K562 (cell line): ENCODE data around the gene PTGR3. TPM values are rescaled to one million over a fixed set of nuclear protein-coding genes. Genes with fewer than 3 reads are reported as not detected.

Experiments
- CCAR2 ChIP-seq: fragments of 200-400 bp; formaldehyde crosslinking; IDR thresholded peaks from 2 replicates; pipeline ENCODE4 v1.6.1; 2017; ENCODE audit warnings: mild to moderate bottlenecking, low read depth, low read length
- FOXA3 ChIP-seq, 2 experiments: fragments of 450-650 bp in 1 of 2; sonication (generic) in 1 of 2; formaldehyde crosslinking; IDR thresholded peaks in 1 of 2; conservative IDR thresholded peaks in 1 of 2; 2 replicates each; pipeline versions ENCODE4 v1.4.0 to v1.8.0; 2020 to 2022; ENCODE audit warnings: mild to moderate bottlenecking in 2 of 2, missing genetic modification reagents in 1 of 2
- PPARD ChIP-seq: fragments of 250-450 bp; sonication (Bioruptor Pico); IDR thresholded peaks from 2 replicates; pipeline ENCODE4 v1.8.0; 2022; ENCODE audit warnings: inconsistent platforms, mild to moderate bottlenecking, moderate library complexity
- ZFP30 ChIP-seq: fragments of 250-450 bp; sonication (Bioruptor Pico); IDR thresholded peaks from 2 replicates; pipeline ENCODE4 v1.8.0; 2022; ENCODE audit warnings: moderate library complexity, mild to moderate bottlenecking, inconsistent platforms, borderline replicate concordance
- ZNF589 ChIP-seq: fragments of 200-800 bp; sonication (Bioruptor generic); IDR thresholded peaks from 2 replicates; pipeline ENCODE4 v1.6.1; 2016; ENCODE audit warnings: low read depth, missing genetic modification characterization, missing compliant biosample characterization
- polyA plus RNA-seq, 8 experiments: library from polyadenylated mRNA; depleted of rRNA in 4 of 8; stranded (reverse) in 5 of 8; unstranded in 3 of 8; fragments of >200 nt; fragmentation: Nextera tagmentation in 2 of 8; fragmentation: Illumina TruSeq in 1 of 8; extraction: Ambion mirVana in 2 of 8; extraction: Trizol in 1 of 8; gene quantifications; 2 replicates each; pipeline versions ENCODE4 v1.2.1 to v1.2.3, GENCODE V29; 2011 to 2014; ENCODE audit warnings: inconsistent platforms in 1 of 8, missing spikeins in 1 of 8
- total RNA-seq, 7 experiments: library from RNA; depleted of rRNA in 6 of 7; stranded (reverse); fragments of >200 nt in 6 of 7; fragmentation: Illumina TruSeq in 2 of 7; extraction: Trizol in 2 of 7; gene quantifications; 2 replicates each; pipeline versions ENCODE4 v1.2.1 to v1.2.3, GENCODE V29; 2011 to 2021; ENCODE audit warnings: low replicate concordance in 1 of 7
- TF ChIP-seq, protein P1 (sequence below), 3 experiments: fragments of 200-800 bp in 1 of 3; sonication (Bioruptor generic) in 1 of 3; sonication (generic) in 1 of 3; formaldehyde crosslinking in 1 of 3; IDR thresholded peaks; 2 replicates each; pipeline versions ENCODE4 v1.6.1 to v1.8.0; 2016 to 2022; ENCODE audit warnings: mild to moderate bottlenecking in 2 of 3, missing compliant biosample characterization in 2 of 3, missing genetic modification characterization in 2 of 3, missing genetic modification reagents in 1 of 3
- TF ChIP-seq, protein P2 (sequence below): sonication (generic); formaldehyde crosslinking; IDR thresholded peaks from 2 replicates; pipeline ENCODE4 v1.8.1; 2023; ENCODE audit warnings: mild to moderate bottlenecking, missing genetic modification reagents
- TF ChIP-seq, protein P3 (sequence below): sonication (generic); formaldehyde crosslinking; IDR thresholded peaks from 2 replicates; pipeline ENCODE4 v1.9.0; 2022; ENCODE audit warnings: mild to moderate bottlenecking, missing genetic modification reagents

The PTGR3 gene
- total and polyA plus RNA-seq, 9 of the 15 experiments (the other 6 are each of a cell fraction or from before 2014, with no cell fraction given): 4.1 to 32.3 (median 15.3) TPM

DNA sequence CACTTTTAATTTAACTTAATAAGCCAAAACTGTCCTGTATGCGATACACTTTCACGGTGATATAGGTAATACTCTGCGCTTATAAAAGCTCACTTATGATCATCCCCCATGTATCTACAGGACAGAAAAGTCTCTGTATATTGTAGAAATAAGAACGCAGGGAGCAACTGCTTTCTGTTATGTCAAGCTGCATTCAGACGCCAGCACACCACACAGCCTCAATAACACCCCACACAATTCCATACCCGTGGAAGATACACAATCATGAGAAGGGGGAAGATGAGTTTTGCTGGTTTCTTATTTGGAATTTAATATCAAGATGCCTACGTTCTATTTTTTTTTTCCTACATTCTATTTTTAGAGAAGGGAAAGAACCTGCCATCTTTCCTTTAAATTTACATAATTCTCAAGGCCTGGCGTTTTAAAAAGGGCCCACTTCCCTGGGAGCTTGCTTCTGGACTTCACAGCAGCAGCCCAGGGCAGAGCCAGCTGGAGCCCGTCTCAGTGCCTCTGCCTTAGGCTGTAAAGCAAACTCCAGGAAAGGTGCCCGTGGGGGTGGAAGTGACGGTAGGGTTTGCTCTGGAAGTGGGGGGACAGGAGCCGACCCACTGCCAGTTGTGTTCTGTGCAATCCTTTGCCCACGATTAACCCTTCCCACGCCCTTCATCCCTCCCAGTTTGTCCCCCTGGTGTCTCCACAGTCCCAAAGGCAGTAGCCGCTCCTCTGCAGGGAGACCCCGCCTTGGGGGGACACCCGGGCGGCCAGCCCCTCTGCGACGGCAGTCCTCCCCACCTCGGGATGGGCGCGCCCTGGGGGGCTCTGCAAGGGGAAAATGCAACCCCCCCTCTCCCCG lies 5.3 kb downstream of the PTGR3 start (continued):
- TF ChIP-seq, protein P1, sequence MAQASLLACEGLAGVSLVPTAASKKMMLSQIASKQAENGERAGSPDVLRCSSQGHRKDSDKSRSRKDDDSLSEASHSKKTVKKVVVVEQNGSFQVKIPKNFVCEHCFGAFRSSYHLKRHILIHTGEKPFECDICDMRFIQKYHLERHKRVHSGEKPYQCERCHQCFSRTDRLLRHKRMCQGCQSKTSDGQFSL (CRISPR knock-in tag; IDR thresholded peaks at IDR 0.05): no peak
- TF ChIP-seq, protein P1 (tag; IDR thresholded peaks at IDR 0.05): no peak
- TF ChIP-seq ZFP30 (CRISPR knock-in tag) (no peak), PPARD (CRISPR knock-in tag) (no peak), CCAR2 (no peak), FOXA3 (CRISPR knock-in tag; conservative IDR thresholded peaks at IDR 0.05 in 1 of 2, IDR thresholded peaks at IDR 0.05 in 1 of 2) (no peak), ZNF589 (CRISPR knock-in tag) (no peak)
- TF ChIP-seq, protein P2, sequence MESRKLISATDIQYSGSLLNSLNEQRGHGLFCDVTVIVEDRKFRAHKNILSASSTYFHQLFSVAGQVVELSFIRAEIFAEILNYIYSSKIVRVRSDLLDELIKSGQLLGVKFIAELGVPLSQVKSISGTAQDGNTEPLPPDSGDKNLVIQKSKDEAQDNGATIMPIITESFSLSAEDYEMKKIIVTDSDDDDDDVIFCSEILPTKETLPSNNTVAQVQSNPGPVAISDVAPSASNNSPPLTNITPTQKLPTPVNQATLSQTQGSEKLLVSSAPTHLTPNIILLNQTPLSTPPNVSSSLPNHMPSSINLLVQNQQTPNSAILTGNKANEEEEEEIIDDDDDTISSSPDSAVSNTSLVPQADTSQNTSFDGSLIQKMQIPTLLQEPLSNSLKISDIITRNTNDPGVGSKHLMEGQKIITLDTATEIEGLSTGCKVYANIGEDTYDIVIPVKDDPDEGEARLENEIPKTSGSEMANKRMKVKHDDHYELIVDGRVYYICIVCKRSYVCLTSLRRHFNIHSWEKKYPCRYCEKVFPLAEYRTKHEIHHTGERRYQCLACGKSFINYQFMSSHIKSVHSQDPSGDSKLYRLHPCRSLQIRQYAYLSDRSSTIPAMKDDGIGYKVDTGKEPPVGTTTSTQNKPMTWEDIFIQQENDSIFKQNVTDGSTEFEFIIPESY (CRISPR knock-in tag): no peak
- TF ChIP-seq, protein P3, sequence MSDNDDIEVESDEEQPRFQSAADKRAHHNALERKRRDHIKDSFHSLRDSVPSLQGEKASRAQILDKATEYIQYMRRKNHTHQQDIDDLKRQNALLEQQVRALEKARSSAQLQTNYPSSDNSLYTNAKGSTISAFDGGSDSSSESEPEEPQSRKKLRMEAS (CRISPR knock-in tag): no peak
- TF ChIP-seq, all 486 proteins: peak for 0
